ENCODE data around the gene ASCL4.

ASCL4 gene

GRCh38 chr12:107779077-107779831 is 4.8 kb downstream of the ASCL4 start:
- no peak for DNase-seq

- no peak for DNase-seq
Observed at GRCh38 chr12:107780298-107780697, 5.8 kb downstream of the ASCL4 start.

- no peak for DNase-seq
Observed at GRCh38 chr12:107782067-107782466, 7.6 kb downstream of the ASCL4 start.

- DNase-seq = no peak
Observed at GRCh38 chr12:107783406-107784376, 9.2 kb downstream of the ASCL4 start.

GRCh38 chr12:107788281-107788680 is 13.8 kb downstream of the ASCL4 start:
- no peak for DNase-seq

GRCh38 chr12:107788690-107789458 is 14.4 kb downstream of the ASCL4 start:
- DNase-seq = no peak

- DNase-seq = no peak
Observed at GRCh38 chr12:107791465-107792089, 17.1 kb downstream of the ASCL4 start.

- DNase-seq = no peak
Observed at GRCh38 chr12:107794451-107794850, 19.9 kb downstream of the ASCL4 start.

GRCh38 chr12:107798580-107798979 is 24.1 kb downstream of the ASCL4 start:
- DNase-seq = no peak

- no peak for DNase-seq
Observed at GRCh38 chr12:107801150-107801549, 26.6 kb downstream of the ASCL4 start.

GRCh38 chr12:107803092-107803491 is 28.6 kb downstream of the ASCL4 start:
- no peak for DNase-seq

- no peak for DNase-seq
Observed at GRCh38 chr12:107805488-107806180, 31.1 kb downstream of the ASCL4 start.

- no peak for DNase-seq
Observed at GRCh38 chr12:107807471-107808150, 33.1 kb downstream of the ASCL4 start.

- DNase-seq = no peak
Observed at GRCh38 chr12:107817250-107817649, 42.7 kb downstream of the ASCL4 start.

- no peak for DNase-seq
Observed at GRCh38 chr12:107818984-107819383, 44.5 kb downstream of the ASCL4 start.

GRCh38 chr12:107822356-107822755 is 47.9 kb downstream of the ASCL4 start:
- no peak for DNase-seq

Data from CD4-positive, alpha-beta T cell treated with Interleukin-10 for 1 hour (primary cell).